ENCODE data around the gene ZNF443. TPM values are rescaled to one million over a fixed set of nuclear protein-coding genes. Genes with fewer than 3 reads are reported as not detected.

The ZNF443 gene
- total and polyA plus RNA-seq, 9 of the 15 experiments (the other 6 are each of a cell fraction or from before 2014, with no cell fraction given), result 1.5 to 4.9 (median 2.8) TPM

DNA sequence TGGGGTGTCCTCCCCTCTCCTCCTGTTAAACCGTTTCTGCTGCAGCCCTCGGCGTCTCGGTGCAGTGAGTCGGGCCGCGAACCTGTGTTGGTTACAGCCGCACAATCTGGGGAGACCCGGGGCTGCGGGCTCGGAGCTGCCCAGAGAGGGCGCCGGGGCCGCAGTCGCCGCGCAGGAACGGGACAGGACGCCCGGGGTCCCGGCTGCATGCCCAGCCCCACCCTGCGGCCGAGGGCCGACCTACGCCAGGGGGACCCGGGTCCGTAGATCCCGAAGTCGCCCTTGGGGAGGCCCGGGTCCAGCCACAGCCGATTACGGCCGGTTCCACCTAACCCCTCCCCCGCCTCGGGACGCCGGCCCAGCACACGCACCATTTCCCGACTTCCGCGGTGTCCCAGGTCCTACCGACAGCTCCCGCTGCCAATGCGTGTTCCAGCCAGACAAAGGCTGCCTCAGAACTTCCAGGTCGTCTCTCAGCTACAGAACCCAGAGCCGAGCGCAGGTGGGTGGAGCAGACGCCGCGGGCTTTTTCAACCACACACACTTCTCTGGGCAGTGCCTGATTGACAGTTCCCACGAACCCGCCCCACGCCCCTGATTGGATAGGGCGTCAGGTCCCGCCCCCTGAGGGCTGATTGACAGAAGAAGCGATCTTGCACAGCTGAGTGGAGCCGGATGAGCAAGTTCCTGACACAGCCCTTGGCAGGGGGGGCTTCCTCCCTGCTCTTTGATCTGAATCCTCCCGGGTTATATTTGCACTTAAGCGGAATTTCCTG, at the start of gene ZNF443 (continued):
- TF ChIP-seq, protein P1, sequence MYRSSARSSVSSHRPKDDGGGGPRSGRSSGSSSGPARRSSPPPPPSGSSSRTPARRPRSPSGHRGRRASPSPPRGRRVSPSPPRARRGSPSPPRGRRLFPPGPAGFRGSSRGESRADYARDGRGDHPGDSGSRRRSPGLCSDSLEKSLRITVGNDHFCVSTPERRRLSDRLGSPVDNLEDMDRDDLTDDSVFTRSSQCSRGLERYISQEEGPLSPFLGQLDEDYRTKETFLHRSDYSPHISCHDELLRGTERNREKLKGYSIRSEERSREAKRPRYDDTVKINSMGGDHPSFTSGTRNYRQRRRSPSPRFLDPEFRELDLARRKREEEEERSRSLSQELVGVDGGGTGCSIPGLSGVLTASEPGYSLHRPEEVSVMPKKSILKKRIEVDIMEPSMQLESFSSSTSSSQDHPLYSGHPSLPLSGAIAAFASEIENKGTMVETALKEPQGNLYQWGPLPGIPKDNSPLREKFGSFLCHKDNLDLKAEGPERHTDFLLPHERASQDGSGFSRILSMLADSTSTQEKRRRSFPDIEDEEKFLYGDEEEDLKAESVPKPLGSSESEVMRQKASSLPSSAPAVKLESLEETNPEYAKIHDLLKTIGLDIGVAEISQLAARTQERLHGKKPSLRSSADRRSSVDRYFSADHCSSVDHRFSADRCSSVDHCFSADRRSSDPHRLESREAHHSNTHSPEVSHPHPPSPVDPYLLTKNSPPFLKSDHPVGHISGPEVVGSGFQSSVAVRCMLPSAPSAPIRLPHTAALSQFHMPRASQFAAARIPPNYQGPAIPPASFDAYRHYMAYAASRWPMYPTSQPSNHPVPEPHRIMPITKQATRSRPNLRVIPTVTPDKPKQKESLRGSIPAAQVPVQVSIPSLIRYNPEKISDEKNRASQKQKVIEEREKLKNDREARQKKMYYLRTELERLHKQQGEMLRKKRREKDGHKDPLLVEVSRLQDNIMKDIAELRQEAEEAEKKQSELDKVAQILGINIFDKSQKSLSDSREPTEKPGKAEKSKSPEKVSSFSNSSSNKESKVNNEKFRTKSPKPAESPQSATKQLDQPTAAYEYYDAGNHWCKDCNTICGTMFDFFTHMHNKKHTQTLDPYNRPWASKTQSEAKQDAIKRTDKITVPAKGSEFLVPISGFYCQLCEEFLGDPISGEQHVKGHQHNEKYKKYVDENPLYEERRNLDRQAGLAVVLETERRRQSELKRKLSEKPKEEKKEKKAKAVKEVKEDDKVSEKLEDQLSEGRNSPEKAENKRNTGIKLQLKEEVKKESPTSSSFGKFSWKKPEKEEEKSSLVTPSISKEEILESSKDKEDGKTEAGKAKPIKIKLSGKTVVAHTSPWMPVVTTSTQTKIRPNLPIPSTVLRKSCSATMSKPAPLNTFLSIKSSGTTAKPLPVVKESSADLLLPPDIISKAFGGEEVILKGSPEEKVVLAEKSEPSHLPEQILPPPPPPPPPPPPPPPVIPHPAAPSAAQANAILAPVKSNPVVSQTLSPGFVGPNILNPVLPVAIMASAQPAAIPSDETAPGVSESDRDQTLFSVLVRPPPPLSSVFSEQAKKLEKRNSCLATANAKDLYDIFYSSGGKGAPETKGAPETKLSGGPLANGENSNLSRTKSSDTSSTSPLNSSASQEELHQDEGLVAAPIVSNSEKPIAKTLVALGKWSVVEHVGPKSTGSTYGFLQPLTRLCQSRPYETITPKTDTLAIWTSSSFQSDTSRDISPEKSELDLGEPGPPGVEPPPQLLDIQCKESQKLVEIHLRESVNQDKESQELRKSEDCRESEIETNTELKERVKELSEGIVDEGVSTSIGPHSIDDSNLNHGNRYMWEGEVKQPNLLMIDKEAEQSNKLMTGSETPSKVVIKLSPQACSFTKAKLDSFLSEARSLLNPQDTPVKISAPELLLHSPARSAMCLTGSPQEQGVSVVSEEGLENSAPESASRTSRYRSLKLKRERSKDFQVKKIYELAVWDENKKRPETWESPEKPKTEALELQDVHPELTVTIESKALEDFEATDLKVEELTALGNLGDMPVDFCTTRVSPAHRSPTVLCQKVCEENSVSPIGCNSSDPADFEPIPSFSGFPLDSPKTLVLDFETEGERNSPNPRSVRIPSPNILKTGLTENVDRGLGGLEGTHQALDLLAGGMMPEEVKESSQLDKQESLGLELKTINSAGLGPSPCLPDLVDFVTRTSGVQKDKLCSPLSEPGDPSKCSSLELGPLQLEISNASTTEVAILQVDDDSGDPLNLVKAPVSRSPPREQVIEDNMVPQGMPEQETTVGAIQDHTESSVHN (IDR thresholded peaks at IDR 0.05; ENCODE audit: borderline replicate concordance in 1 of 2, low read depth in 1 of 2), result no peak
- no peak for TF ChIP-seq ZSCAN29 (IDR thresholded peaks at IDR 0.05)
- peak; percentile 69; the same call in 1 of the 2 replicates for TF ChIP-seq PHF8 (IDR thresholded peaks at IDR 0.05; ENCODE audit: borderline replicate concordance, low read length)
- TF ChIP-seq, protein P2, sequence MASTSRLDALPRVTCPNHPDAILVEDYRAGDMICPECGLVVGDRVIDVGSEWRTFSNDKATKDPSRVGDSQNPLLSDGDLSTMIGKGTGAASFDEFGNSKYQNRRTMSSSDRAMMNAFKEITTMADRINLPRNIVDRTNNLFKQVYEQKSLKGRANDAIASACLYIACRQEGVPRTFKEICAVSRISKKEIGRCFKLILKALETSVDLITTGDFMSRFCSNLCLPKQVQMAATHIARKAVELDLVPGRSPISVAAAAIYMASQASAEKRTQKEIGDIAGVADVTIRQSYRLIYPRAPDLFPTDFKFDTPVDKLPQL (IDR thresholded peaks at IDR 0.05; ENCODE audit: extremely low read depth, insufficient read length), result no peak
- no peak for TF ChIP-seq E2F3 (CRISPR knock-in tag; IDR thresholded peaks at IDR 0.05)
- no peak for TF ChIP-seq ZNF239 (CRISPR knock-in tag; IDR thresholded peaks at IDR 0.05)
- TF ChIP-seq ELF1 (tag; IDR thresholded peaks at IDR 0.05), result peak; percentile 39
- no peak for TF ChIP-seq MCM2 (IDR thresholded peaks at IDR 0.05; ENCODE audit: low read depth)
- TF ChIP-seq, protein P3, sequence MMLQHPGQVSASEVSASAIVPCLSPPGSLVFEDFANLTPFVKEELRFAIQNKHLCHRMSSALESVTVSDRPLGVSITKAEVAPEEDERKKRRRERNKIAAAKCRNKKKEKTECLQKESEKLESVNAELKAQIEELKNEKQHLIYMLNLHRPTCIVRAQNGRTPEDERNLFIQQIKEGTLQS (IDR thresholded peaks at IDR 0.05), result no peak
- TF ChIP-seq, protein P3 (CRISPR knock-in tag; conservative IDR thresholded peaks at IDR 0.05), result no peak
- peak; percentile 51; the same call in 1 of the 2 replicates for TF ChIP-seq MTA3 (IDR thresholded peaks at IDR 0.05; ENCODE audit: borderline replicate concordance)
- no peak for TF ChIP-seq TAL1 (IDR thresholded peaks at IDR 0.05)
- no peak for TF ChIP-seq NCOA2 (IDR thresholded peaks at IDR 0.05; ENCODE audit: partially characterized antibody in 2 of 2)
- TF ChIP-seq PYGO2 (tag; IDR thresholded peaks at IDR 0.05), result no peak
- TF ChIP-seq FOXK1 (CRISPR knock-in tag; IDR thresholded peaks at IDR 0.05; ENCODE audit: borderline replicate concordance), result no peak
- TF ChIP-seq SMARCE1 (IDR thresholded peaks at IDR 0.05), result no peak
- no peak for TF ChIP-seq CC2D1A (IDR thresholded peaks at IDR 0.05)
- TF ChIP-seq ZNF717 (CRISPR knock-in tag; IDR thresholded peaks at IDR 0.05), result no peak
- TF ChIP-seq SIN3A (IDR thresholded peaks at IDR 0.05; ENCODE audit: borderline replicate concordance in 2 of 2, control insufficient read depth in 1 of 2, low read depth in 2 of 2, low read length in 2 of 2), result peak in 1 of 2 experiments; percentile 19; a peak in 1 of 4 replicates

Measured in K562 (cell line).